Omental fat pad (tissue), 4 donors: Measurements from ENCODE around the gene FBN1. TPM values are rescaled to one million over a fixed set of nuclear protein-coding genes. Genes with fewer than 3 reads are reported as not detected.
A peak's percentile ranks its signal among the peaks of the same experiment; 100 is the strongest.

Source experiments
- ATAC-seq: fragments of 150-250 bp; one replicate; pipeline ENCODE4 v1.9.1; 2016; ENCODE audit warnings: mild to moderate bottlenecking, moderate library complexity; ENCODE audit not compliant: low FRiP score
- DNase-seq: peaks from one replicate; pipeline ENCODE4 v3.0.0-alpha.2; 2019; ENCODE audit warnings: low spot score
- CTCF ChIP-seq, 3 donors: fragments of 450-650 bp; IDR thresholded peaks; one replicate each; pipeline ENCODE4 v1.5.1; 2016 to 2017; ENCODE audit warnings: antibody characterized with exemption in 3 of 3, mild to moderate bottlenecking in 3 of 3, moderate library complexity in 2 of 3
- total RNA-seq, 4 donors: library from RNA; depleted of rRNA; stranded (reverse); fragments of >200 nt; gene quantifications; one replicate each; pipeline ENCODE4 v1.1.0, GENCODE V29; 2016

Gene FBN1
- total RNA-seq, 4 donors from 2014 or later, result 91.5 to 413 (median 137) TPM

DNA sequence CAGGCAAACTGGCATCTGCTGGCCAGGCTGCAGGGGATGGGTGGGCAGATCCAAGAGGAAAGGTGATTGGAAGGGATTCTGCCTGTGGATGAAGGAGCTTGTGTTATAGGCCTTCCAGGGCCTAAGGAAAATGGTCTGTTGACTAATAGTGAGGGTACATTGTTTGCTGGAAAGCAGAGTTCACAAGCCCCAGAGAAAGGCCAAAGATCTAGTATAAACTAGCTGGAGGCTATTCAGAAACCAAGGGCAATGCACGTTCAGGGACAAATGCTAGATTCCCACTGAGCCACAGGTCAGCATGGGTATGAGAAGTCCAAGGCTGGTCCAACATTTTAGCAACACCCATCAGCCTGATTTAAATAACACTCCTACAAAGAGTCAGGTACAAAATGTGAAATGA, 74.7 kb downstream of the FBN1 start:
- DNase-seq (no peak), ATAC-seq (no peak)
- no peak for TF ChIP-seq CTCF (IDR thresholded peaks at IDR 0.05)

GRCh38 chr15:48569591-48570302, 75.8 kb downstream of the FBN1 start:
- ATAC-seq (no peak), DNase-seq (no peak)
- TF ChIP-seq CTCF (IDR thresholded peaks at IDR 0.05), result no peak

- no peak for TF ChIP-seq CTCF (IDR thresholded peaks at IDR 0.05)
- ATAC-seq, result no peak
Measured at GRCh38 chr15:48566668-48567067, 78.8 kb downstream of the FBN1 start.

DNA sequence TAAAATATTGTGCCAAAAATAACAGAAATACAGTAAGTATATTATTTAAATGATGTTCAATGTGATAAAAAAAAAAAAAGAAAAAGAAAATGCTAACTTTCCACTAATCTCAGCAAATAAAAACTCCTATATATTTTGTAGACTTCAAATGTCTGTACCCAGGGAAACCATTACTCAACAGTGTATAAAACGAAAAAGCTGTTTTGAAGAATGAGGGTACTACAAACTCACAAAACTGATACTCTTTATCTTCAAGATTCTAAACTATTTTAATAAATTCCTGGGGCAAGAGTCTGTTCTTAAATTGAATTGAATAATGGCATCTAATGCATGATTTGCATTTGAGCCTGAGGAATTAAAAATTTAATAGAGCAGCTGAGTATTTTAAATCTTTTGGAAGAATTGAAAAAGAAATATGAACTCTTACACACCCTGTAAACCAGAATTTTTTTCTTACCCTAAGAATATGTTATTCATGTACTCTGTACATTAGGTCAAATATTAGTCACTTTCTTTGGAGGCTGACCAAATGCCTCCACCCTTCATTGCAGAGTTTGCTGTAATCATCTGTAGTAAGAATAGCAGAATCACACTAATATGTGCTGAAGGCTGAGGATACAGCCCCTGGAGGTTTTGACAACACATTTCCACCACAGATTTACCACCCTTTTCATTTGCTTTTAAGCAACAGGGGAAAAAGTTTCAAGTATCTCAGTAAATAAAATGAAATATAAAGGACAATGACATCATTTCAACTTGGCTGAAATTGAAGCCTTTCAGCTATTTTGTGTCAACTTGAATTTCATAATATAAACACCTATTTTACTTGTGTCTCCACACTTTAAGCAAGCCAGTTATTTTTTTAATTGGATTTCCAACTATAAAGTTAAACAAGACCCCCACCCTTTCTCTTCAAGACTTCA, 79.7 kb downstream of the FBN1 start:
- no peak for DNase-seq
- peak; percentile 94 for ATAC-seq
- no peak for TF ChIP-seq CTCF (IDR thresholded peaks at IDR 0.05)

More at GRCh38 chr15:48566668-48567067, 78.8 kb downstream of the FBN1 start:
- no peak for DNase-seq

GRCh38 chr15:48564690-48565089, 80.8 kb downstream of the FBN1 start:
- DNase-seq (no peak), ATAC-seq (no peak)
- no peak for TF ChIP-seq CTCF (IDR thresholded peaks at IDR 0.05)

DNA sequence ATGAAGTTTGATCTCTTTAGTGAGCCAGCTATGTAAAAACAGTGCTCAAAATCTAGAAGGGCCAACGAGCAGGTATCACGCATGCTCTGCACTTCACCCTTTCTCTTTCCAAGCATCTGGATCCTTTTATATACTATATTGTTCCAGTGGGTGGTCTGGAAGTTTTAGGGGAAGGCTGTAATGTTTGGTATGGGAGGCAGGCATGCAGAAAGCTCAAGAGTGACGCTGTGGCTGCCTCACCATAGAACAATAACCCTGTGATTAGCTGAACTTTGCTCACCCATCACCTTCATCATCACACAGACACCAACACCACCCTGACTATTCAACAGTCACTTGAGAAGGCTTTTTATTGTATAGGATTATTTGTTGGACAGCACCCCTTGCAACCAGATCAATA, 81.6 kb downstream of the FBN1 start:
- DNase-seq (no peak), ATAC-seq (no peak)
- no peak for TF ChIP-seq CTCF (IDR thresholded peaks at IDR 0.05)
